ENCODE data around the gene KIF7.
"Not testable (repeated sequence)": the region's sequence is repeated elsewhere in the genome, so short reads cannot be mapped to it uniquely, and the experiment has no call there.

KIF7 gene

DNA sequence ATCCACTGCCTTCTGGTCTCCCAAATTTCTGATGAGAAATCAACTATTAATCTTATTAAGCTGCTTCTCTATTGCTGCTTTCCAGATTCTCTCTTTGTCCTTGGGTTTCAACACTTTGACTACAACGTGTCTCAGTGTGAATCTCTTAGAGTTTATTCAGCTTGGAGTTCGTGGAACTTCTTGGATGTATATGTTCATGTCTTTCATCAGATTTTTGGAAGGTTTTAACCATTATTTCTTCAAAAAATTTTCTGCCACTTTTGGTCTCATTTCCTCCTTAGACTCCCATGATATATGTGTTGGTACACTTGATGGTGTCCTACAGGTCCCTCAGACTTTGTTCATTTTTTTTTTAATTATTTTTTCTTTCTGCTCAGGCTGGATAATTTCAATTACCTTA, 44.0 kb downstream of the KIF7 start:
- no peak for DNase-seq

DNA sequence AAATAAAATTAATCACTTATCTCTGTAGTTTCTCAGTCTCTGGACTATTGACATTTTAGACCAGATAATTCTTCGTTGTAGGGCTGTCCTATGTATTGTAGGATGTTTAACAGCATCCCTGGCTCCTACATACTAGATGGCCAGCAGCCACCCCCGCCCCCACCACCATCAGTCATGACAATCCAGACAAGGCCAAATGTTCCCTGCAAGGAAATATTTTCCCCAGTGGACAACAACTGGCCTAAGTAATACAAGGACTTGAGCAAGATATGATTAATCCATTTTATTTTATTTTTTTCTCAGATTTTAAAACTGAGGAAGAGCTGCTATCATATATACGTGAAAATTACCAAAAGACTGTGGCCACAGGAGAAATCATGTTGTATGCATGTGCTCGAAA, 56.2 kb downstream of the KIF7 start:
- DNase-seq, result no peak

GRCh38 chr15:89593018-89593417, 62.2 kb downstream of the KIF7 start:
- DNase-seq, result no peak

DNA sequence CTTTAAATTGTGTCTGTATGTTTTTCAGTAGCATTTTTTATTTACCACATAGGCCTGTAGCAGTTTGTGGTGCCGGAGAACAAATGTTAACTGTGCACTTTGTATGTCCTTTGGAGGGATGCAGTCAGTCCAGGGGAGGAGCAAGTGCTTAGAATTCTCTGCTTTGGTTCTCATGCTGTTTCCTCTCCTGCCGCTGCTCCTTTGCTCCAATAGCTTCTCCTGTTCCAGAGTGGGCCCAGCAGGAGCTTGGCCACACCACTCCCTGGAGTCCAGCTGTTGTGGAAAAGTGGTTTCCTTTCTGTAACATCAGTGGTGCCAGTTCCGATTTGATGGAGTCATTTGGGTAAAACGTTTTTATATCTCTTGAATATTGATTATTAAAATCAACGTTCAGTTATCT, 63.4 kb downstream of the KIF7 start:
- DNase-seq, result no peak

DNA sequence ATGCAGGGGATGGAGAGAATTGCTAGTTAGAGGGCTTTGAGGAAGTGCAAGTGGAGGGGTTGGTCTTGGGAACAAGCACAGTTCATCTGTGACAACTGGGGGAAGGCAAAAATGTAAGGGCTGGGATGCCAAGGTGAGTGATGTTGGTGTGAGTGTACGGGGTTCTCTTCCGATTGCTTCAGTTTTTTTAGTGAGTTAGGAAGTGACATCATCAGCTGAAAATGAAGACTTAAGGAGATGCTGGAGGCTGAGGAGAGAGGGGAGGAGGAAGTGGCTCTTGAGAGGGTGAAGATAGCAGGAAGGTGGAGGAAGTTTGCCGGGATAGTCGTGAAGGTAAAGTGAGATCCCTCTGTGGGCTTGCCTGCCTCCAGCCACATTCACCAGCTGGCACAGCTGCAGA, 67.3 kb downstream of the KIF7 start:
- no peak for DNase-seq

DNA sequence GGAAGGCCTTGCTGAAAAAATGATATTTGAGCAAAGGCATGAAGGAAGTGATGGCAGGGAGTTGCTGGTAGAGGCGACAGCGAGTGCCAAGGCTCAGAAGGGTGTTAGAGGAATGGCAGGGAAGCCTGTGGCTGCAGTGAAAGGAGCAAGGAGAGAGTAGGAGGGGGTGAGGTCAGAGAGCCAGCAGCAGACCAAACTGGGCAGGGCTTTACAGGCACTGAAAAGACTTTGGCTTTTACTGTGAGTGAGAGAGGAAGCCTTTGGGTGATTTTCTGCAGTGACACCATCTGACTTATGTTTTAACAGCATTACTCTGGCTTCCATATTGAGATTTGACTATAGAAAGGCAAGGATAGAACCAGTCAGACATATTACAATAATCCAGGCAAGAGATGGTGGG, 68.6 kb downstream of the KIF7 start:
- no peak for DNase-seq

GRCh38 chr15:89580747-89581146, 74.5 kb downstream of the KIF7 start:
- DNase-seq, result not testable (repeated sequence)

DNA sequence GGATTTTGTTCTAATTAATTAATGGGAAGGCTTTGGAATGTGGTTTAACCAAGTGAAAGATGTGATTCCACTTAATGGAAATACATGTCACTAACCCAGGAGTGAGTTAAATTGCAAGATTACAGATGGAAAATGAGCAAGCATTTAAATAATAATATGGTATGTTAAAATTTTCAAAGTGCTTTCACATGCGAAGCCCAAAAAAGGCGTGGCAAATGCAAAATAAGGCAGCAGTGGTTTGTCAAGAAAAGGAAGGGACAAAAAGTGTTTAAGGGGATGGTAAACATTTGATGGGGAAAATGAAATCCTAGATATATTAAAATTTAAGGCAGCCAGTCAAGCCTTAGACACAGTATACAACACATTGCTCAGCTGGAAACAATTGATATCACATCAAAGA, 77.1 kb downstream of the KIF7 start:
- no peak for DNase-seq

All from activated gamma-delta T cell (primary cell).